Tibial nerve (tissue), 3 donors: Measurements from ENCODE around the gene IQSEC3.

ENCODE experiments used
- POLR2A ChIP-seq, 2 donors: fragments of 450-650 bp; IDR thresholded peaks; one replicate each; pipeline ENCODE4 v1.6.1; 2017; ENCODE audit warnings: antibody characterized with exemption in 2 of 2, mild to moderate bottlenecking in 2 of 2, moderate library complexity in 2 of 2
- TF ChIP-seq, protein P1 (sequence below), 5 experiments: fragments of 200-600 bp in 3 of 5; fragments of 450-650 bp in 2 of 5; sonication (generic) in 3 of 5; IDR thresholded peaks; one replicate each; pipeline ENCODE4 v1.5.1; 2016 to 2019; ENCODE audit warnings: antibody characterized with exemption in 5 of 5, mild to moderate bottlenecking in 3 of 5, moderate library complexity in 2 of 5

DNA sequence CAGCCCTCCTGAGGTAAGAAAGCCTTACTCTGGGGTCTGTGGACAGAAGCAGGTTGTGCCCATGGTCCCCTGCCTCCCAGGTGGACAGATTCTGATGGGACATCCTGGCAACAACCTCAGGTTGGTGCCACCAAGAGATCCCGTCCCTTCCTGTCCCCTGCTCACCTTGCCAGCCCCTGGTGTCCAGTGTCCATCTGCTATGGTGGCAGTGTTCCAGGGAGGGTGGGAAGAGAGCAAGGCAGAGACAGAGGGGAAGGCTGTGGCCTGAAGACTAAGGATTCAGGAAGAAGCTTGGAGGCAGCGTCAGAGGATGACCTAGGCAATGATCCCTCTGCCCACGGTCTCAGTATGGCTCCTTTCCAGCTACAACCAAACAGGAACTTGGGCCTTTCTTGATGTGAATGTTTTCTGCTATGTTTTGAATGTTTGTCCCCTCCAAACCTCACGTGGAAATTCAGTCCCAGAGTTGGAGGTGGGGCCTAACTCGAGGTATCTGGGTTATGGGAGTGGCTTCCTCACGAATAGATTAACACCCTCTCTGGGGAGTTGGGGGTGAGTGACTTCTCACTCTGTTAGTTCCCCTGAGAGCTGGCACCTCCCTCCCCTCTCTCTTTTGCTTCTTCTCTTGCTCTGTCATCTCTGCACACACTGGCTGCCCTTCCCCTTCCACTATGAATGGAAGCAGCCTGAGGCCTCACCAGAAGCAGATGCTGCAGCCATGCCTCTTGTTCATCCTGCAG, 26.9 kb downstream of the IQSEC3 start:
- TF ChIP-seq, protein P1, sequence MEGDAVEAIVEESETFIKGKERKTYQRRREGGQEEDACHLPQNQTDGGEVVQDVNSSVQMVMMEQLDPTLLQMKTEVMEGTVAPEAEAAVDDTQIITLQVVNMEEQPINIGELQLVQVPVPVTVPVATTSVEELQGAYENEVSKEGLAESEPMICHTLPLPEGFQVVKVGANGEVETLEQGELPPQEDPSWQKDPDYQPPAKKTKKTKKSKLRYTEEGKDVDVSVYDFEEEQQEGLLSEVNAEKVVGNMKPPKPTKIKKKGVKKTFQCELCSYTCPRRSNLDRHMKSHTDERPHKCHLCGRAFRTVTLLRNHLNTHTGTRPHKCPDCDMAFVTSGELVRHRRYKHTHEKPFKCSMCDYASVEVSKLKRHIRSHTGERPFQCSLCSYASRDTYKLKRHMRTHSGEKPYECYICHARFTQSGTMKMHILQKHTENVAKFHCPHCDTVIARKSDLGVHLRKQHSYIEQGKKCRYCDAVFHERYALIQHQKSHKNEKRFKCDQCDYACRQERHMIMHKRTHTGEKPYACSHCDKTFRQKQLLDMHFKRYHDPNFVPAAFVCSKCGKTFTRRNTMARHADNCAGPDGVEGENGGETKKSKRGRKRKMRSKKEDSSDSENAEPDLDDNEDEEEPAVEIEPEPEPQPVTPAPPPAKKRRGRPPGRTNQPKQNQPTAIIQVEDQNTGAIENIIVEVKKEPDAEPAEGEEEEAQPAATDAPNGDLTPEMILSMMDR (IDR thresholded peaks at IDR 0.05): no peak
- no peak for TF ChIP-seq POLR2A (IDR thresholded peaks at IDR 0.05)
